Mesendoderm (in vitro differentiated cells): ENCODE data around the gene CAPN5.

Source experiments
- DNase-seq: peaks from one replicate; pipeline ENCODE4 v3.0.0; 2013
- H2AK5ac ChIP-seq: 2 replicates; pipeline ENCODE4 v1.6.1; 2013; ENCODE audit warnings: low read length, inconsistent platforms
- H2BK120ac ChIP-seq: 2 replicates; pipeline ENCODE4 v1.6.1; 2013; ENCODE audit warnings: low read depth, mild to moderate bottlenecking, low read length, moderate library complexity, mixed read lengths
- H2BK15ac ChIP-seq: replicated peaks from 2 replicates; pipeline ENCODE4 v1.6.1; 2013; ENCODE audit warnings: low read depth, mild to moderate bottlenecking, moderate library complexity
- H2BK5ac ChIP-seq: 2 replicates; pipeline ENCODE4 v1.6.1; 2013; ENCODE audit warnings: low read length, inconsistent platforms
- H3K18ac ChIP-seq: 2 replicates; pipeline ENCODE4 v1.6.1; 2013; ENCODE audit warnings: mild to moderate bottlenecking, low read length, mixed read lengths
- H3K23ac ChIP-seq: one replicate; pipeline ENCODE4 v1.6.1; 2013; ENCODE audit warnings: low read length
- H3K27ac ChIP-seq: 2 replicates; pipeline ENCODE4 v1.5.1; 2013; ENCODE audit warnings: low read depth, mild to moderate bottlenecking, inconsistent platforms, low read length, moderate library complexity
- H3K27me3 ChIP-seq: 2 replicates; pipeline ENCODE4 v1.6.1; 2013; ENCODE audit warnings: low read length, control low read depth, mild to moderate bottlenecking, inconsistent platforms; ENCODE audit not compliant: insufficient read depth, poor library complexity
- H3K36me3 ChIP-seq: 2 replicates; pipeline ENCODE4 v1.6.1; 2013; ENCODE audit warnings: low read length, inconsistent platforms; ENCODE audit not compliant: control insufficient read depth, insufficient read depth
- H3K4ac ChIP-seq: one replicate; pipeline ENCODE4 v1.6.1; 2013; ENCODE audit warnings: low read depth, mild to moderate bottlenecking, low read length, moderate library complexity
- H3K4me1 ChIP-seq: 2 replicates; pipeline ENCODE4 v1.6.1; 2013; ENCODE audit warnings: low read depth, low read length, inconsistent platforms; ENCODE audit not compliant: control insufficient read depth
- H3K4me2 ChIP-seq: 2 replicates; pipeline ENCODE4 v1.6.1; 2013; ENCODE audit warnings: low read length
- H3K4me3 ChIP-seq: 2 replicates; pipeline ENCODE4 v1.5.1; 2013; ENCODE audit warnings: mild to moderate bottlenecking, low read length
- H3K56ac ChIP-seq: one replicate; pipeline ENCODE4 v1.6.1; 2013; ENCODE audit warnings: low read length
- H3K79me1 ChIP-seq: 2 replicates; pipeline ENCODE4 v1.6.1; 2013; ENCODE audit warnings: low read length, inconsistent platforms
- H3K79me2 ChIP-seq: 2 replicates; pipeline ENCODE4 v1.6.1; 2013; ENCODE audit warnings: mild to moderate bottlenecking, low read length; ENCODE audit not compliant: control insufficient read depth, insufficient read depth
- H3K9ac ChIP-seq: 2 replicates; pipeline ENCODE4 v1.6.1; 2013; ENCODE audit warnings: low read length, inconsistent platforms
- H4K5ac ChIP-seq: one replicate; pipeline ENCODE4 v1.6.1; 2013; ENCODE audit warnings: low read length
- H4K8ac ChIP-seq: one replicate; pipeline ENCODE4 v1.6.1; 2013; ENCODE audit warnings: low read depth, mild to moderate bottlenecking, control low read depth, low read length, moderate library complexity
- WGBS: extraction: QIAGEN DNeasy Blood & Tissue Kit; methylation state at CpG from one replicate; pipeline ENCODE4 v1.1.7; 2013; ENCODE audit warnings: low lambda C conversion rate, missing lambda C conversion rate; ENCODE audit not compliant: insufficient coverage; ENCODE audit errors: extremely low coverage; 5-methylcytosine and 5-hydroxymethylcytosine counted together

The CAPN5 gene

GRCh38 chr11:77039491-77040400, 27.0 kb upstream of the CAPN5 start:
- H2BK15ac ChIP-seq, result no peak overlapping the region
- H3K79me1 ChIP-seq, result no peaks in the 10 kb centered on the region
- H4K5ac ChIP-seq, result no peak overlapping the region
- H2BK120ac ChIP-seq, result no peak overlapping the region
- peak overlapping the region; percentile 65 for H3K56ac ChIP-seq
- H2BK5ac ChIP-seq, result no peak overlapping the region
- H3K4me3 ChIP-seq, result no peak overlapping the region
- H3K79me2 ChIP-seq, result no peaks in the 10 kb centered on the region
- WGBS, result no CpG with 5 or more reads among the region's 109 CpGs
- H3K4me2 ChIP-seq, result peak overlapping the region; percentile 35
- no peaks in the 10 kb centered on the region for H3K4me1 ChIP-seq
- peak overlapping the region; percentile 35 for H3K9ac ChIP-seq
- peak overlapping the region; percentile 3 for H3K23ac ChIP-seq
- no peaks in the 10 kb centered on the region for H3K27me3 ChIP-seq
- peak; percentile 81 for DNase-seq
- H3K18ac ChIP-seq, result no peak overlapping the region
- no peaks in the 10 kb centered on the region for H3K36me3 ChIP-seq
- H3K4ac ChIP-seq, result no peak overlapping the region
- no peak overlapping the region for H2AK5ac ChIP-seq
- H3K27ac ChIP-seq, result no peak overlapping the region
- no peak overlapping the region for H4K8ac ChIP-seq

- H2BK120ac ChIP-seq, result no peak overlapping the region
- H3K4me2 ChIP-seq, result no peak overlapping the region
- H3K56ac ChIP-seq, result no peak overlapping the region
- H3K4me3 ChIP-seq, result no peak overlapping the region
- H4K8ac ChIP-seq, result no peak overlapping the region
- H3K9ac ChIP-seq, result no peak overlapping the region
- no peaks in the 10 kb centered on the region for H3K4me1 ChIP-seq
- peak overlapping the region; percentile 3 for H3K23ac ChIP-seq
- no peak overlapping the region for H2AK5ac ChIP-seq
- no peak overlapping the region for H3K4ac ChIP-seq
- no peak overlapping the region for H3K18ac ChIP-seq
- H3K27me3 ChIP-seq, result no peaks in the 10 kb centered on the region
- no peak overlapping the region for H3K27ac ChIP-seq
- H4K5ac ChIP-seq, result no peak overlapping the region
- H2BK15ac ChIP-seq, result no peak overlapping the region
- H3K36me3 ChIP-seq, result no peaks in the 10 kb centered on the region
- DNase-seq, result no peak
- no peaks in the 10 kb centered on the region for H3K79me1 ChIP-seq
- no CpG with 5 or more reads among the region's 37 CpGs for whole genome bisulfite sequencing
- no peak overlapping the region for H2BK5ac ChIP-seq
- no peaks in the 10 kb centered on the region for H3K79me2 ChIP-seq
These were observed 26.4 kb upstream of the CAPN5 start for GRCh38 chr11:77040401-77040777.

- H3K4me1 ChIP-seq, result no peaks in the 10 kb centered on the region
- no peak overlapping the region for H2BK120ac ChIP-seq
- H3K4me2 ChIP-seq, result no peak overlapping the region
- H3K79me2 ChIP-seq, result no peaks in the 10 kb centered on the region
- H3K4me3 ChIP-seq, result no peak overlapping the region
- H2AK5ac ChIP-seq, result no peak overlapping the region
- H3K36me3 ChIP-seq, result no peaks in the 10 kb centered on the region
- H2BK5ac ChIP-seq, result no peak overlapping the region
- H2BK15ac ChIP-seq, result no peak overlapping the region
- no peak overlapping the region for H3K9ac ChIP-seq
- no peak overlapping the region for H3K4ac ChIP-seq
- no peak overlapping the region for H3K23ac ChIP-seq
- no peaks in the 10 kb centered on the region for H3K27me3 ChIP-seq
- no peak overlapping the region for H3K56ac ChIP-seq
- H3K79me1 ChIP-seq, result no peaks in the 10 kb centered on the region
- no CpG with 5 or more reads among the region's 13 CpGs for WGBS
- no peak overlapping the region for H3K18ac ChIP-seq
- no peak overlapping the region for H3K27ac ChIP-seq
- no peak overlapping the region for H4K8ac ChIP-seq
- no peak for DNase-seq
- H4K5ac ChIP-seq, result no peak overlapping the region
These were observed 25.9 kb upstream of the CAPN5 start for GRCh38 chr11:77040889-77041288.

GRCh38 chr11:77042111-77042726, 24.6 kb upstream of the CAPN5 start:
- H3K4me2 ChIP-seq, result no peak overlapping the region
- no peak overlapping the region for H2BK120ac ChIP-seq
- H4K5ac ChIP-seq, result no peak overlapping the region
- no peaks in the 10 kb centered on the region for H3K79me1 ChIP-seq
- H3K23ac ChIP-seq, result no peak overlapping the region
- H3K36me3 ChIP-seq, result no peaks in the 10 kb centered on the region
- H3K27ac ChIP-seq, result no peak overlapping the region
- H3K4ac ChIP-seq, result no peak overlapping the region
- H3K79me2 ChIP-seq, result no peaks in the 10 kb centered on the region
- H3K4me3 ChIP-seq, result no peak overlapping the region
- no peaks in the 10 kb centered on the region for H3K4me1 ChIP-seq
- H3K9ac ChIP-seq, result no peak overlapping the region
- no peak overlapping the region for H3K56ac ChIP-seq
- H4K8ac ChIP-seq, result no peak overlapping the region
- no peak overlapping the region for H3K18ac ChIP-seq
- DNase-seq, result no peak
- H2AK5ac ChIP-seq, result no peak overlapping the region
- no peak overlapping the region for H2BK15ac ChIP-seq
- WGBS, result no CpG with 5 or more reads among the region's 13 CpGs
- no peak overlapping the region for H2BK5ac ChIP-seq
- no peaks in the 10 kb centered on the region for H3K27me3 ChIP-seq

GRCh38 chr11:77044356-77044755, 22.4 kb upstream of the CAPN5 start:
- Histone ChIP-seq H3K4me3 (no peak overlapping the region), H2BK5ac (no peak overlapping the region), H2BK15ac (no peak overlapping the region), H3K79me2 (no peaks in the 10 kb centered on the region), H3K27me3 (no peaks in the 10 kb centered on the region), H3K27ac (no peak overlapping the region), H4K8ac (no peak overlapping the region), H2AK5ac (no peak overlapping the region), H3K4ac (no peak overlapping the region), H3K18ac (no peak overlapping the region), H3K9ac (no peak overlapping the region), H4K5ac (no peak overlapping the region), H3K36me3 (no peaks in the 10 kb centered on the region), H3K79me1 (no peaks in the 10 kb centered on the region), H3K4me1 (no peaks in the 10 kb centered on the region), H3K23ac (no peak overlapping the region), H2BK120ac (no peak overlapping the region), H3K56ac (no peak overlapping the region), H3K4me2 (no peak overlapping the region)
- no CpG with 5 or more reads among the region's 2 CpGs for WGBS
- no peak for DNase-seq
